ENCODE measurements around the gene FCRL6. TPM values are rescaled to one million over a fixed set of nuclear protein-coding genes. Genes with fewer than 3 reads are reported as not detected.
A peak's percentile ranks its signal among the peaks of the same experiment; 100 is the strongest.

Gene FCRL6
- total and polyA plus RNA-seq, 2 of the 13 experiments (the other 11 are each of a cell fraction or from before 2014, with no cell fraction given): not detected

GRCh38 chr1:159815926-159816325 is 13.8 kb downstream of the FCRL6 start:
- in situ Hi-C loops (cut with HindIII; ENCODE audit: extremely low pct_ligation_motif_present, low pct_unique_long_range_greater_than_20kb): no loop called here
- WGBS (ENCODE audit: low lambda C conversion rate): 81% methylated on average over 8 of the region's 8 CpGs
- no peaks in the 10 kb centered on the region for H3K4me1 ChIP-seq (ENCODE audit: insufficient read depth, low read length)
- FAIRE-seq (no peak), ATAC-seq (no peak), DNase-seq (ENCODE audit: low spot score) (no peak)
- BruUV-seq (replicated peaks): no TSS peak
- H3K9me3 ChIP-seq (ENCODE audit: low read length): no peaks in the 10 kb centered on the region
- H3K4me3 ChIP-seq (replicated peaks in 1 of 3; ENCODE audit: insufficient read depth in 1 of 3, low read depth in 2 of 3, low read length in 3 of 3): no peak overlapping the region
- intact Hi-C loops (cut with micrococcal nuclease; ENCODE audit: unreplicated experiment): no loop called here
- H4K20me1 ChIP-seq (ENCODE audit: insufficient read depth, low read length): no peaks in the 10 kb centered on the region
- H3K79me2 ChIP-seq (ENCODE audit: insufficient read depth, low read length): no peaks in the 10 kb centered on the region
- no peak overlapping the region for H2AFZ ChIP-seq (ENCODE audit: low read length)
- TF ChIP-seq MIER2 (CRISPR knock-in tag; IDR thresholded peaks at IDR 0.05): no peak
- no peak for TF ChIP-seq SNAPC5 (CRISPR knock-in tag; IDR thresholded peaks at IDR 0.05; ENCODE audit: borderline replicate concordance)
- no peak for TF ChIP-seq ZNF414 (CRISPR knock-in tag; IDR thresholded peaks at IDR 0.05)
- POLR2A ChIA-PET: no interaction called here
- no peaks in the 10 kb centered on the region for H3K36me3 ChIP-seq (replicated peaks in 1 of 2; ENCODE audit: control insufficient read depth in 1 of 2, insufficient read depth in 2 of 2, low read length in 2 of 2)
- CTCF ChIA-PET (ENCODE audit: low intra/inter-chr PET ratio, low total read pairs): no interaction called here
- no peaks in the 10 kb centered on the region; a peak in 1 of 5 replicates for H3K27me3 ChIP-seq (ENCODE audit: control insufficient read depth in 1 of 2, insufficient read depth in 2 of 2, low read length in 2 of 2)
- no peak overlapping the region for H3K9ac ChIP-seq (ENCODE audit: insufficient read depth, low read depth, low read length)
- no peak overlapping the region for H3K4me2 ChIP-seq (ENCODE audit: low read depth, low read length)
- no peak overlapping the region for H3K27ac ChIP-seq (ENCODE audit: extremely low read length, insufficient read depth, low read length)

- intact Hi-C loops (cut with micrococcal nuclease; ENCODE audit: unreplicated experiment) (no loop called here), in situ Hi-C loops (cut with HindIII; ENCODE audit: extremely low pct_ligation_motif_present, low pct_unique_long_range_greater_than_20kb) (no loop called here)
- Histone ChIP-seq H3K27me3 (ENCODE audit: control insufficient read depth in 1 of 2, insufficient read depth in 2 of 2, low read length in 2 of 2) (no peaks in the 10 kb centered on the region; a peak in 1 of 5 replicates), H3K9me3 (ENCODE audit: low read length) (no peaks in the 10 kb centered on the region), H3K4me3 (replicated peaks in 1 of 3; ENCODE audit: insufficient read depth in 1 of 3, low read depth in 2 of 3, low read length in 3 of 3) (no peak overlapping the region), H3K36me3 (replicated peaks in 1 of 2; ENCODE audit: control insufficient read depth in 1 of 2, insufficient read depth in 2 of 2, low read length in 2 of 2) (no peaks in the 10 kb centered on the region), H3K9ac (ENCODE audit: insufficient read depth, low read depth, low read length) (no peak overlapping the region), H3K4me2 (ENCODE audit: low read depth, low read length) (no peak overlapping the region), H4K20me1 (ENCODE audit: insufficient read depth, low read length) (no peaks in the 10 kb centered on the region), H3K4me1 (ENCODE audit: insufficient read depth, low read length) (no peaks in the 10 kb centered on the region), H3K27ac (ENCODE audit: extremely low read length, insufficient read depth, low read length) (no peak overlapping the region), H2AFZ (ENCODE audit: low read length) (no peak overlapping the region), H3K79me2 (ENCODE audit: insufficient read depth, low read length) (no peaks in the 10 kb centered on the region)
- CTCF ChIA-PET (ENCODE audit: low intra/inter-chr PET ratio, low total read pairs): no interaction called here
- ATAC-seq (peak; percentile 72), FAIRE-seq (no peak), DNase-seq (ENCODE audit: low spot score) (peak; percentile 70)
- whole genome bisulfite sequencing (ENCODE audit: low lambda C conversion rate): 21% methylated on average over 11 of the region's 11 CpGs
- no TSS peak for BruUV-seq (replicated peaks)
- POLR2A ChIA-PET: no interaction called here
- no peak for TF ChIP-seq RXRA (CRISPR knock-in tag; IDR thresholded peaks at IDR 0.05)
- TF ChIP-seq NCOA1 (CRISPR knock-in tag; IDR thresholded peaks at IDR 0.05): no peak
- no peak for TF ChIP-seq ZNF3 (CRISPR knock-in tag; IDR thresholded peaks at IDR 0.05)
- no peak for TF ChIP-seq TOPORS (CRISPR knock-in tag; IDR thresholded peaks at IDR 0.05)
- no peak for TF ChIP-seq ADNP (CRISPR knock-in tag; IDR thresholded peaks at IDR 0.05)
- no peak for TF ChIP-seq FOSL1 (CRISPR knock-in tag; IDR thresholded peaks at IDR 0.05; ENCODE audit: borderline replicate concordance)
- TF ChIP-seq HMGXB4 (CRISPR knock-in tag; IDR thresholded peaks at IDR 0.05; ENCODE audit: borderline replicate concordance in 1 of 2, low read depth in 1 of 2): no peak
- TF ChIP-seq FOXA3 (CRISPR knock-in tag; IDR thresholded peaks at IDR 0.05): peak; percentile 72
- TF ChIP-seq TGIF2 (CRISPR knock-in tag; IDR thresholded peaks at IDR 0.05): no peak
- no peak for TF ChIP-seq CHD2 (IDR thresholded peaks at IDR 0.05; ENCODE audit: low read depth, low read length)
- no peak for TF ChIP-seq ZNF788 (CRISPR knock-in tag; IDR thresholded peaks at IDR 0.05; ENCODE audit: borderline replicate concordance)
- TF ChIP-seq ZNF552 (CRISPR knock-in tag; IDR thresholded peaks at IDR 0.05; ENCODE audit: borderline replicate concordance): no peak
- TF ChIP-seq SMAD3 (CRISPR knock-in tag; IDR thresholded peaks at IDR 0.05): no peak
- TF ChIP-seq BHLHE40 (IDR thresholded peaks at IDR 0.05; ENCODE audit: low read length): peak; percentile 76
- TF ChIP-seq FOSL2 (CRISPR knock-in tag; IDR thresholded peaks at IDR 0.05): peak; percentile 95
These were observed 15.3 kb downstream of the FCRL6 start for GRCh38 chr1:159817276-159818041.

All from HepG2 (cell line).